Esophagus muscularis mucosa (tissue), 4 donors: ENCODE measurements around the gene PLEKHG7.

ENCODE experiments used
- EP300 ChIP-seq: sonication (generic); formaldehyde crosslinking; IDR thresholded peaks from one replicate; pipeline ENCODE4 v1.6.1; 2017; ENCODE audit warnings: antibody characterized with exemption
- POLR2A ChIP-seq: fragments of 450-650 bp; IDR thresholded peaks from one replicate; pipeline ENCODE4 v1.6.1; 2017; ENCODE audit warnings: antibody characterized with exemption, moderate library complexity, mild to moderate bottlenecking, low read depth
- POLR2AphosphoS5 ChIP-seq, 2 donors: sonication (generic); formaldehyde crosslinking; IDR thresholded peaks; one replicate each; pipeline ENCODE4 v1.6.1; 2017; ENCODE audit warnings: antibody characterized with exemption in 2 of 2
- TF ChIP-seq, protein P1 (sequence below), 3 experiments: fragments of 200-600 bp in 2 of 3; fragments of 450-650 bp in 1 of 3; sonication (generic) in 2 of 3; IDR thresholded peaks; one replicate each; pipeline ENCODE4 v1.5.1; 2017 to 2019; ENCODE audit warnings: antibody characterized with exemption in 3 of 3, mild to moderate bottlenecking in 2 of 3, moderate library complexity in 1 of 3

DNA sequence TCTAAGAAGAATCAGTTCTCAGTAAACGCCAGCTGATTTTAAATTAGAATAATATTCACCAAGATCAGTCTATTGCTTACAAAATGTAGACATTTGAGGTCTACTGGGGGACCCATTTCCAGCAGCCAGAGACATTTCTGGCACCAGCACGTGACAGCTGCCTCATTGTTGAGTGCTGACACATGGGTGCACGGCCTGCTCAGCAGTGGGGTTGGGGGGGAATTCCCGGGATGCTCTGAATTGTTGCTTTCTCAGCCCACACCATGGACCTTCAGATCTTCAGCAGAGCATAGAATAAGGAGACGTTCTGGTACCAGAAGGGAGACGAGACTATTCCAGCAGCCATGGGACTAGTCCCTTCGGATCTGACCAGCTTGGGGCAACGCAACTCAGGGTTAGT lies 18.3 kb downstream of the PLEKHG7 start:
- TF ChIP-seq, protein P1, sequence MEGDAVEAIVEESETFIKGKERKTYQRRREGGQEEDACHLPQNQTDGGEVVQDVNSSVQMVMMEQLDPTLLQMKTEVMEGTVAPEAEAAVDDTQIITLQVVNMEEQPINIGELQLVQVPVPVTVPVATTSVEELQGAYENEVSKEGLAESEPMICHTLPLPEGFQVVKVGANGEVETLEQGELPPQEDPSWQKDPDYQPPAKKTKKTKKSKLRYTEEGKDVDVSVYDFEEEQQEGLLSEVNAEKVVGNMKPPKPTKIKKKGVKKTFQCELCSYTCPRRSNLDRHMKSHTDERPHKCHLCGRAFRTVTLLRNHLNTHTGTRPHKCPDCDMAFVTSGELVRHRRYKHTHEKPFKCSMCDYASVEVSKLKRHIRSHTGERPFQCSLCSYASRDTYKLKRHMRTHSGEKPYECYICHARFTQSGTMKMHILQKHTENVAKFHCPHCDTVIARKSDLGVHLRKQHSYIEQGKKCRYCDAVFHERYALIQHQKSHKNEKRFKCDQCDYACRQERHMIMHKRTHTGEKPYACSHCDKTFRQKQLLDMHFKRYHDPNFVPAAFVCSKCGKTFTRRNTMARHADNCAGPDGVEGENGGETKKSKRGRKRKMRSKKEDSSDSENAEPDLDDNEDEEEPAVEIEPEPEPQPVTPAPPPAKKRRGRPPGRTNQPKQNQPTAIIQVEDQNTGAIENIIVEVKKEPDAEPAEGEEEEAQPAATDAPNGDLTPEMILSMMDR (IDR thresholded peaks at IDR 0.05), result no peak
- TF ChIP-seq POLR2A (no peak), EP300 (no peak), POLR2AphosphoS5 (IDR thresholded peaks at IDR 0.05) (no peak)
